HG03064 (cell line): ENCODE results near the gene ADK.

Experiments
- ATAC-seq: cut with Tn5 transposase; IDR thresholded peaks from one replicate; pipeline ENCODE4 v1.9.1; 2021; ENCODE audit warnings: low read depth; ENCODE audit not compliant: unreplicated experiment

ADK gene

DNA sequence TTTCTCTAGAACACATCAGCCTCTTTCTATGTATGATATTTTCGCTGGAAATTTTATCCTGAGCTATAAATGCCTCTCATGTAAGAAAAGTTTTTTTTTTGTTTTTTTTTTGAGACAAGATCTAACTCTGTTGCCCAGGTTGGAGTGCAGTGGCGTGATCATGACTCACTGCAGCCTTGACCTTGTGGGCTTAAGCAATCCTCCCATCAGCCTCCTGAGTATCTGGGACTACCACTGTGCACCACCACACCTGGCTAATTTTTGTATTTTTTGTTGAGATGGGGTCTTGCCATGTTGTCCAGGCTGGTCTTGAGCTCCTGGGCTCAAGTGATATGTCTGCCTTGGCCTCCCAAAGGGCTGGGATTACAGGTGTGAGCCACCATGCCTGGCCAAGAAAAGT, 80.4 kb downstream of the ADK start:
- no peak for ATAC-seq

DNA sequence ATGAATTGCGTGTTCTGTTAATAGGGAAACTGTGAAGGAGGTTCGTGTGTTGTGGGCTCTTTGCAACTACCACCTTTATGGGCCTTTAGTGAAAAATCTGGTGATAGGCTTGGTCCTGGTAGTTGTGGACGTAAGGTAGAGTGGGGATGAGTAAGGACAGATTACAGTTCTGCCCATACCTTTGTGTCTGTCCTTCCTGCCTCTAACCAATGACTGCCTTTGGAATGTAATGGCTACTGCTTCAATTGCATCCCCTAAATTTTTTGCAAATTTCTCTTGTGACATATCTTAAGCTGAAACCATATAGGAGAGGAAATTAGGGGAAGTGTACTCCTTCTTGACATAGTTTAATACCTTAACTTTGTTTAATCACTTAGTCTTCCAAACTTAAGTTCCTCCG, 82.3 kb downstream of the ADK start:
- ATAC-seq, result no peak

DNA sequence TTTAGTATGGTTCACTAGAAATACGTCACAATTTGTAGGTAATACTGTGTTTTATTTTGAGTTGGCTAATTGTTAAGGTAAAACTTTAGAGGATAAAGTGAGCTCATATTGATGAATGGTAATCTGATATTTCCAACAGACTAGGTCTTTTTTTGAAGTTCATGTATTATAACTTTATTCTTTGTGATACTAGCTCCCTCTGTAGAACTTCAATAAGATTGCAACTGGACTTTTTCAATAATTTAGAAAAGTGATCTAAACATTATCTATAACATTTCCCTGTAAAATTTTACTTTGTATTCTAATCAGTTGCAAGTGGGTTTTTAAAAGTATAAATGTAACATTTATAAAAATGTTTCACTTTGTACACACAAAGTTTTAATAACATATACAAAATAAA, 83.5 kb downstream of the ADK start:
- ATAC-seq, result no peak

DNA sequence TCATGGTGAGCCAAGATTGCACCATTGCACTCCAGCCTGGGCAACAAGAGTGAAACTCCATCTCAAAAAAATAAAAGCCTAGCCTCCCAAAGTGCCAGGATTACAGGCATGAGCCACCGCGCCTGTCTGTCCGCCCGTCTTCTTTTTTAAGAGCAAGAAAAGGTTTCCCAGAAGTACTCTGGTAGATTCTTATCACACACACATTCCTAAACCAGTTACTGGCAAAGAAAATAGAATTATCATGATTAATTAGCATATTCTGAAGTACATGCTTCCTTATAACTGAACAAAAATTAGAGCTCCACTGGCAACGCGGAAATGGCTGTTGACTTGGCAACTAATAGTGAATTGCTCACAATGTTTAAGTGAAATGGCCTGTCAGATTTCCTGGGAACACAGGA, 87.0 kb downstream of the ADK start:
- ATAC-seq, result no peak

DNA sequence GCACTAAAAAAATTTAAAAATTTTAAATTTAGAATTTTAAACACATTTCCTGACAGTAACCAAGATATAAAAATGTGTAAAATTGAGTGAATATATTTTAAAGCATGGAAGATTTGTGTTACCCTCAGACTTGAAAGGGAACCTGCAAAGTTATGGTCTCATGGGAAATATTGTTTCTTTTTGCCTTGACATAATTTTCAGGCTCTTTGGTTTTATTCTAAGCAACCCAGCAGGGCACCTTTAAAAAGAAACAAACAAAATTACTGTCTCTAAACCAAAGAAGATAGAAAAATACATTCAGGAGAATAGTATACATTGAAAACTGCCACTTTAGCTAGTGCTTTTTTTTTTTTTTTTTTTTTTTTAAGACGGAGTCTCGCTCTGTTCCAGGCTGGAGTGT, 87.5 kb downstream of the ADK start:
- no peak for ATAC-seq

DNA sequence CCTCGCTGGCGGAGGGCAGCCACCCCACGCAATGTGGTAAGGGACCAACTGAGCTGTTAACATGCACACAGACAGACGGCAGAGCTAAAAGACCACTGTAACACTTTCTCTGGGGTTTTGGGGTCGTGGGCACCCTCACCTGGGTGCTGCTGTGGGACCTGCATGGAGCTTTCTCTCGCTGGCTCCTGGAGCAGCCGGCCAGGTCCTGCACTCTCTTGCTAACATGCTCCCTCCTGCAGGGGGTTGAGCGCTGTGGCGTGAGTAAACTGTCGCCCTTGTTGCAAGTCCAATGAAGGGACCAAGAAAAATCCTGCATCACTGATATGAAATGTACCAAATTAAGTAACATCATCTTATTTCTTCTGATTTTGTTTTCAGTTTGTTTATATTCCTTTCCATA, 92.0 kb downstream of the ADK start:
- no peak for ATAC-seq

DNA sequence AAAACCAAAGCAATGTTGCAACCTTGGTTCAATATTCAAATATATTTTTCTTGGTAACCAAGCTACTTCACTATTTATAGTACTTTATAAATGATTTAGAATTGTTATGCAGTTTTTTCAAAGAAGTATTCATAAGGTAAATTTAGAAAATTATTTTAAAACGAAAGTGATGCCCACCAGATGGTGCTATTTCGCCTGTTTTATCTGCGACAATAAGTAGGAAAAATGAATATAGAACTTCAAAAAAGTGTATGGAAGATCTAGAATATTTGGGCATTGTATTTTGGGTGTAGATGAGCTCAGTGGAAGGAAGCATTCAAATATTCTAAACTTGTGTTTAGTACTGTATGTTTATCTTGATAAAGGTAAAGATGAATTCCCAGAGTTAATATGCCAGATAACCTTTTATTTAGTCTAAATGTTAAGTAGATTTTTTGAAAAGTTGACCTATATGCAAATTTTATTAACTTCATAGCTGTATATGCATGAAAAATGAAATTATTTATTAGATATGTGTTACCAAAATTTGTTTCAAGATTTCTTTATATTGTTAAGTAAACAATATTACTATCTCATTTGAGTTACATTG, 93.2 kb downstream of the ADK start:
- no peak for ATAC-seq

DNA sequence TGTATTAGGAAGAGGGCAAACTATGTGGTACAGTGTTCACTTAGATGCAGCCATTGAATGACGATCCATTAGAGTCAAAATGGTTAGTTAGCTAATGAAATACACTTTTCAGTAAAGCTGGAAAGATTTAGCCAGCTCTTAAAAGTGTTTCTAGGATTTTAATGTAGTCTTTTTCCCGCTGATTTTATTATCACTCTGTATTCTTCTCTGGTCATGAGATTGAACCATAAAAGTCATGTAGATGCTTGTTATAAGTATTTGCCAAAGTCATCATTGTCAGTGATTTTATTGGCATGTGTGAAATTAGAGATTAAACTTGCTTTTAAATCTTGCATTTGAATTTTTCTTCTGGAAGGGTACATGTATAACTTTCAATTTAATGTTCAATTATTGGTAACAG, 93.8 kb downstream of the ADK start:
- no peak for ATAC-seq

DNA sequence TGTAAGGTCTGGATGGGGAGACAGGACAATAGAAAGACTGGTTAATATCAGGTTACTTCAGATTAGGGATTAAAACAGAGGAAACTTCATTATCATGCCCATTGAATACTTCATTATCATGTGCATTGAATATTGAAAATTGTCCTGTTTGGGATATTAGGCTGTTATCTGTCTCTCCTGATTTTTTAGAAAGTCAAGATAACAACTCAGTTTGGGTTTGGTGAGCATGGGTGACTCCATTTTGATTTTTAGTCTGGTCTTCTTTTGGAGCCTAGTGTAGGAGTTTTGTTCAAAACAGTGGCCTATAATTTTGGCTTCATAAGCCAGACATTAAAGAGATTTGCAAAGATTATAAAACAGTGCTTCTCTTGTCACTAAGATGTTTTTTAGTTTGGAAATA, 95.5 kb downstream of the ADK start:
- ATAC-seq, result no peak

DNA sequence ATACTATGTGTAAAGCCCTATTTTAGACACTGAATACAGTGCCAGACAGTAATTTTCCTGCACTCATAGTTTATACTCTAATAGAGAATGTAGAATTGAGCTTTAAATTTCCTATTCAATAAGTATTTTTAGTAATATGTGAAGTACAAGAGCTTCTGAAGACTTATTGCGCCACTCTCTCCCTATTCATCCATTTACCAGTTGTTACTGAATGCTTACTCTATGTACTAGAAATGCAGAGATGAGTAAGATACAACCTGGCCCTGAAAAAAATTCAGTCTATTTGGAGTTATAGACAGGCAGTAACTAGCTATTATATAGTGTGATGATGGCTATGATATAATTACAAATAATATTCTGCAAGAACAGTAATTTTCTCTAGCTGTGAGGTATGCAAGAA, 98.8 kb downstream of the ADK start:
- ATAC-seq, result no peak

DNA sequence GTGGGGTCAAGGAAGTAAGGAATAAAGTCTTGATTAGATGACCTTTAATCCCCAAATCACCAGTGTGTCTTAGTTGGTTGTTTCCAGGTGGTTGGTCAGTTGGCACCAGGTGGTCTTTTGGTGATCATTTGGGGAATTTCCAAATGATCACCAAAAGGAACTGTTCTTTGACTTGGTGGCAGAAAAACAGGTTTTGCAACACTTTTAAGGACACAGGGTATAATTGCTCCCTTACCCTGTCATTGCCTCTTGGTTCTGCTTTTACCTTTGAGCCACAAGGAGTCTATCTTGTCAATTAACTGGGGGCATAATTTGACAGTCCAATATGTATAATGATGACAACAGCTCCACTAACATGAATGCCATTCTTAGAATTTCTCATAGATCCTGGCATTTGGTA, 104.2 kb downstream of the ADK start:
- no peak for ATAC-seq

DNA sequence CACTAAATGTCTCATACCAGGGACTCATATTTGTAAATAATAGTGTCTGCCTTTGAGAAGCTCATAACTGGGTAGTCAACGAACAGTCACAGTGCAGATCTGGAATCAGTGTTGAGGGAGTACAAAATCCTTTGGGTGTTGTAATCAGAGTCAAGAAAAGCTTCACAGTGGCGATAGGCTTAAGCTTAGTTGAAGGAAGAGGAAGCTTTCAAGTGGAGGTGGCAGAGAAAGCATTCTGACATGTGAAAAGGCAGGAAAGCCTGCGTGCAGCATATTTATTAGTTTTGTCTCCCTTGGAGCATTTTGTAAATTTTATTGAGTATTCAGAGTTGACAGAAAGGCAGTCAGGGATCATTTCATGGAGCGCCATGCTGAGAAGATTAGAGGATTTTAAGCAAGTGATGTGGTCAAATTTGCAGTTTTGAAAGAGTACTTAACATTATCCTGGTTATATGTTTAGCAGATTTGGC, 104.9 kb downstream of the ADK start:
- no peak for ATAC-seq

DNA sequence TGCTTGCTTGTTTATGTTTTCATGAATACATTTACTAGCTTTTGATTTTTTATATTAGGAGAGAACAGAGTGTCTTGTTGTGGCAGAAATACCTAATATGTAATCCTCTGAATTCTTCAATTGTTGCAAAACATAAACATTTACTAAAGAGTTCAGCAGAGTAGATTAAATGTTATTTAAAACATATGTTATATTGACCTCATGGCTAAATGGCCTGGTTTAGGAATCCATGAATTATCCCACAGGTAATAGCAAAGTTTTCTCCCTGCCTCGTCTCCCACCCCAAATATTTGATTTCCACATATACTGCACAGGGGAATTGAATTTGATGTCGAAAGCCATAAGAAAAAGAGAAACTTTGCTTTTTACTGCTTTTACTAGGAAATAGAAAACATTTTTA, 111.8 kb downstream of the ADK start:
- ATAC-seq, result no peak

DNA sequence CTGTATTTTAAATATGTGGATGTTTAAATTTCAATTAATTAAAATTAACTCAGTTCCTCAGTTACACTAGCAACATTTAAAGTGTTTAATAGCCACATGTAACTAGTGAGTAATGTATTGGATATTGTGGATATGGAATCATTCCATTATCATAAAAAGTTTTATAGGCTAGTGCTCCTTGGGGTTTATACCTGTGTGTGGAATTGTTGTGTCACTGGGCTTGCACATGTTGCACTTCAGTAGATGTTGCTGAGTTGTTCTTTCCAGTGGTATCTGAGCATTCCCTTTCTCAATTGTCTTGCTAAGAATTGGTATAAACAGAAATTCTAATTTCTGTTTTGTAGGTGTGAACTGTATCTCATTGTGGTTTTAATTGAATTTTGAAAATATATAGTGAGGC, 113.0 kb downstream of the ADK start:
- ATAC-seq, result no peak

DNA sequence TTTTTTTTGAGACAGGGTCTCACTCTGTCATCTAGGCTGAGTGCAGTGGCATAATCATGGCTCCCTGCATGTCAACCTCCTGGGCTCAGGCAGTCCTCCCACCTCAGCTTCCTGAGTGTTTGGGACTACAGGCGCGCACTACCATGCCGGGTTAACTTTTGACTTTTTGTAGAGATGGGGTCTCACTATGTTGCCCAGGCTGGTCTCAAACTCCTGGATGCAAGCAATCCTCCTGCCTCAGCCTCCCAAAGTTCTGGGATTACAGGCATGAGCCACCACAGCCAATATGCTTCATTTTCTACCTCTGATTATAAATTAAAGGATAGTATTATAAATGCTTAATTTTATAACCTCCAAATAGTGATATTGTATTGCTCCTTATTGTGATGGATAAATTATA, 121.3 kb downstream of the ADK start:
- no peak for ATAC-seq

DNA sequence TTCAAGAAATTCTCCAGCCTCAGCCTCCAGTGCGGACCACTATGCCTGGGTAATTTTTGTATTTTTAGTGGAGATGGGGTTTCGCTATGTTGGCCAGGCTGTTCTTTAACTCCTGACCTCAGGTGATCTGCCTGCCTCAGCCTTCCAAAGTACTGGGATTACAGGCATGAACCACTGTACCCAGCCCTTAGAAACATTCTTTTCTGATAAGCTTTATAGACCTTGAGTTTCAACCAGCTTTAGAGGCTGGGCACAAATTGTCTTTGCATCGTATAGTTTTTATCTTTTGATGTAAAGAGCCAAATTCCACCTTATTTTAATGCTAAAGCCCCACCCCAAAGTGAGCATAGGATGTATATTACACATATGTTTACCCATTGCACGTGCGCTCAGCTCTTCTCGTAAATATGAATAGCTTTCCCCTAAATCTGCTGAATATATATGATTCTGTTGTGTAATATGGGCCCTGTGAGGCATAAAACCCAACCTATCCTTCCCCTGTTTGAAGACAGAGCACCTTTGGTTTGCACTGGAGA, 124.8 kb downstream of the ADK start:
- no peak for ATAC-seq

DNA sequence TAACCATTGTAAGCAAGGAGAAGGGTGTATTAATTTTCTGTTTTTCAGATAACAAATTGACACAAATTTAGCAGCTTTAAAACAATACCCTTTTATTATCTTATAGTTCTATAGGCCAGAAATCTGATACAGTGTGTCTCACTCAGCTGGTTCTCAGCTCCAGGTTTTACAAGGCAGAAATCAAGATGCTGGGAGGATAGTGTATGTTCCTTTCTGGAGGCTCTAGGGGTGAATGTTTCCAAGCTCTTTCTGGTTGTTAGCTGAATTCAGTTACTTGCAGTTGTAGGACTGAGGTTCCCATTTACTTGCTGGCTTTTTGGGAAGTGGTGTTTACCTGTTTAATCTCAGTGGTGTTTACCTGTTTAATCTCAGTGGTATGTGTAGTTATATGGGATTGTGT, 125.4 kb downstream of the ADK start:
- ATAC-seq, result no peak

DNA sequence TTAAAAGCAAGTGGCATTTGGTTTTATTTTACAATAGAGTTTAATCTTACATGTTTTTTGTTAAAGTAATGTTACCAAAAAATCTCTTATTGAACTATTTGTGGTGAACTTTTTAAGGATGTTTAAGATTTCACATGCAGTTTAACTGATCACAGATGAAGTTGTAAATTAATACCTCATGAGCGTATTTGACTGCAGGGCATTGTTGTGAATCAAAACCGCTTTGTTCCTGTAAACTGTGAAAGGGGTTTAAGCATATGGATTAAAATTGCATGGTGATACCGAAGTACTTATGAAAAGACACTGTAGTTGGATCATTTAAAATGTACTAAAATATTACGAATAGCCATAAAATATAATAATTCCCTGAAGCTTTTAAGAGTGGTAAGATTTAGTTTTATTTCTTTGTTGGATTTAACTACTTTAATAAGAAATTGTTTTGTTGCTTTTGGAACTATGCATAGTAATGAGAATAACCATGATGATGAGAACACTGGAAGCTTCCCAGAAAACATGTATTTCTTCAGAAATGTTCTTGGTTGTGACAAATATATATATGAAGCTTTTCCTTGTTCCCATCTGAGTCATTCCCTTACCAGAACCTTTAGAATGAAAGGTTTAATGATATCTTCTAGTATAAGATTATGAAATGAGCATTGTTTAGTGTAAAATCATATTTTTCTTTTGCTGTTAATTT, 131.3 kb downstream of the ADK start:
- ATAC-seq, result no peak

DNA sequence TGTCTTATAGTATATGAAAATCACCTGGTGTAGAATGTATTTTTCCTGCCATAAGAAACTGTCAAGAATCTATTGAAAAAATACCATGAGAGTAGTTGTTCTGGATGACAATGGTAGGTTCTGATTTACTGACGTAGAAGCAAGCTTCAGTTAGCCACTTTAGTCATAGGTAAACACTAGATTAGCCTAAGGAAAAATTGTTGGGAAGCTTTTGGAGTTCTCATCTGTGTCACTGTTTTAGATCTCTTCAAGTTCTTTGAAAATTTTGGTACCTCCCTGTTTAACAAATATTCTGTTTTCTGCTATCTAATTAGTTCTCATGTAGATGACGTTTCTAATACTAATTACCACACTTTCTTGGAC, 131.8 kb downstream of the ADK start:
- ATAC-seq, result no peak

DNA sequence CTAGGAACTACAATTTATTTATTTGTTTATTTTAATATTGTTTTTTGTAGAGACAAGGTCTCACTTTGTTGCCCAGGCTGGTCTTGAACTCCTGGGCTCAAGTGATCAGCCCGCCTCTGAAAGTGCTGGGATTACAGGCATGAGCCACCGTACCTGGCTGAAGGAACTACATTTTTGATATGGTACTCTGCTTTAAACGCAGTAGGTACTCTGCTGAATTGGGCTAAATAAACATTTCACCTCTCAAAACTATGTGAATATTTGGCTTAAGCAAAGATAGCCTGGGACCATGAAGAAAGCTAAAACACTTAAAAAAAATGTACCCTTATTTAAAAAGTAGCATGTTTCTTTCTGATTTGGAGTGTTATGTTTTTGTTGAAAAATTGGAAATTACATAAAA, 138.2 kb downstream of the ADK start:
- no peak for ATAC-seq

DNA sequence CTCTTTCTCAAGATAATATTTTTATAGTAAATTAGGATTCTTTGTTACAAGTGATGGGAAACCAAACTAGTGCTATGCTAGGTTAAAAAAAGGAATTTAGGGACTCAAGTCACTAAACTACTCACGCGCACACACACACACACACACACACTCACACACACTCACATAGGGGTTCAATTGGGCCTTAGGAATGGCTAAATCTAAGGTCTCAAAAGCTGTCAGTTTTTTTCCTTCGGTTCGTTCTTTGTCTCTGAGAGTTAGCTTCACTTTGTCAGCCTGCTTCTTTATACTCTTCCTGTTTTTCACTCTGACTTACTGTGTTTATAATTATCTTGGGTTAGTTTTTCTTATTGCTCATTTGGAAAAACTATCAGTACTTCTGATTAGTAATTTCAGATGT, 138.9 kb downstream of the ADK start:
- ATAC-seq, result no peak

DNA sequence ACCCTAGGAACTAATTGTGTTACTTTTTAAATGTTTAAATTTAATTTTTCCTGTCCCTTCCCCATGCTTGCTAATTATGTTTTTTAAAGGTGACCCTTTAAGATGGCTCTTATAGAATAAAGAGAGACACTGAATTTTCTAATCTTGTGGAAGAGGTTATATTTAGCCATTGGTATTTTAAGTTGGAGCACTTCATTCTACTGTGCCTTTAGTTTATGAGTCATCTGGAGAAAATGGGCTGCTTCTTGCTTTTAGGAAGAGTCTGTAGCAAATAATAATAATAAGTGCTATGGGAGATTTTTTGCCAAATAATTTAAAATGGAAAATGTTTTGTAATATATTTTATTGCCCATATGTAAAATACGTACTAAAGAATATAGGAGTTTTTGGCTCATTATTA, 139.7 kb downstream of the ADK start:
- ATAC-seq, result no peak
